Spinal cord (tissue), 4 donors: ENCODE results near the gene ZNF609. TPM values are rescaled to one million over a fixed set of nuclear protein-coding genes. Genes with fewer than 3 reads are reported as not detected.

Experiments used
- polyA plus RNA-seq, 2 donors: library from polyadenylated mRNA; unstranded; fragments of 120-200 nt; gene quantifications; one replicate each; pipeline ENCODE4 v1.2.1, GENCODE V29; 2013; ENCODE audit not compliant: insufficient read length in 2 of 2
- small RNA-seq: library from RNA; depleted of rRNA; stranded (forward); fragments of <200 nt; gene quantifications from one replicate; pipeline ENCODE3, GENCODE V24; 2014; ENCODE audit warnings: low replicate concordance
- total RNA-seq, 2 donors: library from RNA; depleted of rRNA in 1 of 2; stranded (reverse); fragments of 120-200 nt in 1 of 2; fragments of >200 nt in 1 of 2; gene quantifications; one replicate each; pipeline versions ENCODE4 v1.2.3 to v1.2.4, GENCODE V29; 2013 to 2014

ZNF609 gene
- total and polyA plus RNA-seq, 4 donors = 20.9 to 34.5 (median 30.6) TPM

Small RNAs within 50 kb of the gene (small RNA-seq; reads per million reads assigned to genes)
- not detected for gene AC100830.2
- gene RF00019 = not detected
- not detected for gene RNU6-549P

Other genes with a start within 250 kb of the ZNF609 start
- 10 to 100 TPM; 24.9 to 33.1 TPM for gene CSNK1G1, start 104.4 kb upstream of the ZNF609 start, total RNA-seq
- gene CSNK1G1, start 104.4 kb upstream of the ZNF609 start, polyA plus RNA-seq = 10 to 100 TPM; 12.4 to 14.0 TPM
- 1 to 10 TPM; 8.0 to 9.4 TPM for gene PCLAF, start 79.1 kb upstream of the ZNF609 start, total RNA-seq
- 10 to 100 TPM; 23.4 to 24.7 TPM for gene PCLAF, start 79.1 kb upstream of the ZNF609 start, polyA plus RNA-seq
- gene TRIP4, start 72.7 kb upstream of the ZNF609 start, total RNA-seq = 10 to 100 TPM; 15.3 to 17.6 TPM
- gene TRIP4, start 72.7 kb upstream of the ZNF609 start, polyA plus RNA-seq = 10 to 100 TPM; 28.3 to 28.4 TPM